Measurements from ENCODE around the gene GSTT2. TPM values are rescaled to one million over a fixed set of nuclear protein-coding genes. Genes with fewer than 3 reads are reported as not detected.

GSTT2 gene
- total and polyA plus RNA-seq, 9 of the 15 experiments (the other 6 are each of a cell fraction or from before 2014, with no cell fraction given): not detected

GRCh38 chr22:24002851-24003250 lies 22.9 kb downstream of the GSTT2 start:
- Histone ChIP-seq H3K27me3 (ENCODE audit: control insufficient read depth in 2 of 2, insufficient read depth in 2 of 2, low read length in 2 of 2) (no peaks in the 10 kb centered on the region), H3K79me2 (ENCODE audit: control insufficient read depth, insufficient read depth, low read length) (no peaks in the 10 kb centered on the region), H3K9ac (ENCODE audit: insufficient read depth in 1 of 2, low read depth in 2 of 2, low read length in 2 of 2) (no peak overlapping the region), H2AFZ (ENCODE audit: low read depth, low read length) (no peak overlapping the region), H3K36me3 (ENCODE audit: control insufficient read depth, insufficient read depth, low read length) (no peaks in the 10 kb centered on the region), H3K9me3 (replicated peaks; ENCODE audit: control insufficient read depth, insufficient read depth, low read depth, low read length) (no peaks in the 10 kb centered on the region), H3K4me2 (ENCODE audit: insufficient read depth, low read length) (no peak overlapping the region), H4K20me1 (replicated peaks; ENCODE audit: control insufficient read depth, insufficient read depth, low read length) (no peaks in the 10 kb centered on the region), H3K27ac (ENCODE audit: extremely low read depth, low read depth, low read length) (no peak overlapping the region), H3K4me3 (no peak overlapping the region), H3K9me1 (ENCODE audit: control insufficient read depth, insufficient read depth, low read length) (no peaks in the 10 kb centered on the region), H3K4me1 (replicated peaks in 1 of 2; ENCODE audit: control insufficient read depth in 2 of 2, insufficient read depth in 2 of 2, low read length in 2 of 2) (peaks cover 0 to 9% of the 10 kb centered on the region in 2 experiments; a peak in 2 of 5 replicates)
- FAIRE-seq (peak; percentile 54), DNase-seq (ENCODE audit: extremely low read depth in 1 of 4, low spot score in 3 of 4) (no peak), ATAC-seq (no peak)
- ChIA-PET POLR2A (interaction anchor here (0.7 kb wide), 1 partner anchor 10 kb away, joined by 4 read pairs; no protein-coding TSS in a partner anchor), CTCF (ENCODE audit: low intra/inter-chr PET ratio) (no interaction called here)
- BruUV-seq (replicated peaks): no TSS peak
- in situ Hi-C loops (cut with MboI) (no loop called here), intact Hi-C loops (cut with micrococcal nuclease) (no loop called here)
- WGBS (ENCODE audit: insufficient coverage, low coverage, missing lambda C conversion rate): 51% methylated on average over 5 of the region's 5 CpGs
- TF ChIP-seq, protein P1, sequence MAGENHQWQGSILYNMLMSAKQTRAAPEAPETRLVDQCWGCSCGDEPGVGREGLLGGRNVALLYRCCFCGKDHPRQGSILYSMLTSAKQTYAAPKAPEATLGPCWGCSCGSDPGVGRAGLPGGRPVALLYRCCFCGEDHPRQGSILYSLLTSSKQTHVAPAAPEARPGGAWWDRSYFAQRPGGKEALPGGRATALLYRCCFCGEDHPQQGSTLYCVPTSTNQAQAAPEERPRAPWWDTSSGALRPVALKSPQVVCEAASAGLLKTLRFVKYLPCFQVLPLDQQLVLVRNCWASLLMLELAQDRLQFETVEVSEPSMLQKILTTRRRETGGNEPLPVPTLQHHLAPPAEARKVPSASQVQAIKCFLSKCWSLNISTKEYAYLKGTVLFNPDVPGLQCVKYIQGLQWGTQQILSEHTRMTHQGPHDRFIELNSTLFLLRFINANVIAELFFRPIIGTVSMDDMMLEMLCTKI (IDR thresholded peaks at IDR 0.05; ENCODE audit: partially characterized antibody): no peak
- no peak for TF ChIP-seq CEBPB (tag; IDR thresholded peaks at IDR 0.05)
- TF ChIP-seq ZNF12 (CRISPR knock-in tag; IDR thresholded peaks at IDR 0.05): no peak
- TF ChIP-seq ETV1 (tag; conservative IDR thresholded peaks at IDR 0.05; ENCODE audit: low read depth): no peak
- TF ChIP-seq NFRKB (IDR thresholded peaks at IDR 0.05; ENCODE audit: low read depth): no peak
- no peak for TF ChIP-seq HMG20B (CRISPR knock-in tag; IDR thresholded peaks at IDR 0.05)
- no peak for TF ChIP-seq SNRNP70 (optimal IDR thresholded peaks at IDR 0.05; ENCODE audit: low read depth, low read length)
- no peak for TF ChIP-seq GTF2A2 (tag; IDR thresholded peaks at IDR 0.05)
- TF ChIP-seq SMARCE1 (IDR thresholded peaks at IDR 0.05): no peak
- TF ChIP-seq ETV6 (IDR thresholded peaks at IDR 0.05; ENCODE audit: borderline replicate concordance in 1 of 2, low read depth in 2 of 2, low read length in 1 of 2): no peak
- TF ChIP-seq ETV6 (CRISPR knock-in tag; IDR thresholded peaks at IDR 0.05; ENCODE audit: borderline replicate concordance): no peak
- TF ChIP-seq ZNF79 (CRISPR knock-in tag; IDR thresholded peaks at IDR 0.05; ENCODE audit: low read depth): no peak
- TF ChIP-seq, protein P2, sequence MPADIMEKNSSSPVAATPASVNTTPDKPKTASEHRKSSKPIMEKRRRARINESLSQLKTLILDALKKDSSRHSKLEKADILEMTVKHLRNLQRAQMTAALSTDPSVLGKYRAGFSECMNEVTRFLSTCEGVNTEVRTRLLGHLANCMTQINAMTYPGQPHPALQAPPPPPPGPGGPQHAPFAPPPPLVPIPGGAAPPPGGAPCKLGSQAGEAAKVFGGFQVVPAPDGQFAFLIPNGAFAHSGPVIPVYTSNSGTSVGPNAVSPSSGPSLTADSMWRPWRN (IDR thresholded peaks at IDR 0.05; ENCODE audit: low read depth): no peak
- TF ChIP-seq, protein P3, sequence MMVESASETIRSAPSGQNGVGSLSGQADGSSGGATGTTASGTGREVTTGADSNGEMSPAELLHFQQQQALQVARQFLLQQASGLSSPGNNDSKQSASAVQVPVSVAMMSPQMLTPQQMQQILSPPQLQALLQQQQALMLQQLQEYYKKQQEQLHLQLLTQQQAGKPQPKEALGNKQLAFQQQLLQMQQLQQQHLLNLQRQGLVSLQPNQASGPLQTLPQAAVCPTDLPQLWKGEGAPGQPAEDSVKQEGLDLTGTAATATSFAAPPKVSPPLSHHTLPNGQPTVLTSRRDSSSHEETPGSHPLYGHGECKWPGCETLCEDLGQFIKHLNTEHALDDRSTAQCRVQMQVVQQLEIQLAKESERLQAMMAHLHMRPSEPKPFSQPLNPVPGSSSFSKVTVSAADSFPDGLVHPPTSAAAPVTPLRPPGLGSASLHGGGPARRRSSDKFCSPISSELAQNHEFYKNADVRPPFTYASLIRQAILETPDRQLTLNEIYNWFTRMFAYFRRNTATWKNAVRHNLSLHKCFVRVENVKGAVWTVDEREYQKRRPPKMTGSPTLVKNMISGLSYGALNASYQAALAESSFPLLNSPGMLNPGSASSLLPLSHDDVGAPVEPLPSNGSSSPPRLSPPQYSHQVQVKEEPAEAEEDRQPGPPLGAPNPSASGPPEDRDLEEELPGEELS (CRISPR knock-in tag; IDR thresholded peaks at IDR 0.05; ENCODE audit: borderline replicate concordance): no peak
- TF ChIP-seq ATF4 (CRISPR knock-in tag; IDR thresholded peaks at IDR 0.05): no peak
- no peak for TF ChIP-seq MAFF (IDR thresholded peaks at IDR 0.05; ENCODE audit: low read length)

Measured in K562 (cell line).